HepG2 (cell line): Measurements from ENCODE around the gene MOV10L1. TPM values are rescaled to one million over a fixed set of nuclear protein-coding genes. Genes with fewer than 3 reads are reported as not detected.

Experiments used
- AKAP8 ChIP-seq: sonication (generic); formaldehyde crosslinking; IDR thresholded peaks from 2 replicates; pipeline ENCODE4 v1.5.1; 2020; ENCODE audit warnings: mild to moderate bottlenecking, missing genetic modification reagents
- CTCF ChIP-seq: sonication (generic); formaldehyde crosslinking; IDR thresholded peaks from 2 replicates; pipeline ENCODE4 v1.5.0; 2020; ENCODE audit warnings: mild to moderate bottlenecking, missing genetic modification reagents, moderate library complexity
- ONECUT2 ChIP-seq: sonication (generic); formaldehyde crosslinking; IDR thresholded peaks from 2 replicates; pipeline ENCODE4 v1.4.0; 2020; ENCODE audit warnings: missing genetic modification reagents
- PRDM10 ChIP-seq: sonication (generic); formaldehyde crosslinking; IDR thresholded peaks from 2 replicates; pipeline ENCODE4 v1.4.0; 2020; ENCODE audit warnings: low read depth, missing genetic modification reagents
- RAD21 ChIP-seq: fragments of 450-650 bp; formaldehyde crosslinking; IDR thresholded peaks from 2 replicates; pipeline ENCODE4 v1.5.0; 2020; ENCODE audit warnings: mild to moderate bottlenecking
- STAG1 ChIP-seq: sonication (generic); formaldehyde crosslinking; IDR thresholded peaks from 2 replicates; pipeline ENCODE4 v1.4.0; 2020; ENCODE audit warnings: missing genetic modification reagents
- THAP9 ChIP-seq: sonication (generic); formaldehyde crosslinking; IDR thresholded peaks from 2 replicates; pipeline ENCODE4; 2020; ENCODE audit warnings: missing genetic modification reagents, mild to moderate bottlenecking, borderline replicate concordance
- XRCC5 ChIP-seq: fragments of 200-400 bp; formaldehyde crosslinking; optimal IDR thresholded peaks from 2 replicates; pipeline ENCODE3; 2017; ENCODE audit warnings: mild to moderate bottlenecking, low read length
- ZBTB7A ChIP-seq: sonication (generic); formaldehyde crosslinking; IDR thresholded peaks from 2 replicates; pipeline ENCODE4 v1.8.0; 2022; ENCODE audit warnings: mild to moderate bottlenecking, missing genetic modification reagents
- ZC3H4 ChIP-seq: sonication (generic); formaldehyde crosslinking; IDR thresholded peaks from 2 replicates; pipeline ENCODE4 v1.4.0; 2020; ENCODE audit warnings: missing genetic modification reagents, borderline replicate concordance
- ZNF331 ChIP-seq: sonication (generic); formaldehyde crosslinking; IDR thresholded peaks from 2 replicates; pipeline ENCODE4 v1.4.0; 2020; ENCODE audit warnings: missing genetic modification reagents
- ZNF460 ChIP-seq: sonication (generic); formaldehyde crosslinking; IDR thresholded peaks from 2 replicates; pipeline ENCODE4 v1.5.1; 2020; ENCODE audit warnings: missing genetic modification reagents, mild to moderate bottlenecking, borderline replicate concordance
- ZNF598 ChIP-seq: sonication (generic); formaldehyde crosslinking; IDR thresholded peaks from 2 replicates; pipeline ENCODE4 v1.5.1; 2020; ENCODE audit warnings: mild to moderate bottlenecking, missing genetic modification reagents, borderline replicate concordance
- ZNF672 ChIP-seq: sonication (generic); formaldehyde crosslinking; IDR thresholded peaks from 2 replicates; pipeline ENCODE4 v1.8.1; 2022; ENCODE audit warnings: missing genetic modification reagents
- ZNF768 ChIP-seq: sonication (generic); formaldehyde crosslinking; IDR thresholded peaks from 2 replicates; pipeline ENCODE4 v1.4.0; 2020; ENCODE audit warnings: missing genetic modification reagents
- polyA plus RNA-seq, 8 experiments: library from polyadenylated mRNA; depleted of rRNA in 3 of 8; stranded (reverse) in 7 of 8; unstranded in 1 of 8; fragments of >200 nt; fragmentation: Illumina TruSeq in 4 of 8; extraction: Trizol in 4 of 8; gene quantifications; 2 replicates each; pipeline versions ENCODE4 v1.2.1 to v1.2.3, GENCODE V29; 2011 to 2016; ENCODE audit warnings: low read depth in 4 of 8, missing spikeins in 1 of 8, mixed read lengths in 1 of 8; ENCODE audit not compliant: insufficient read depth in 1 of 8
- total RNA-seq, 5 experiments: library from RNA; depleted of rRNA; stranded (reverse); fragments of >200 nt; fragmentation: Illumina TruSeq; extraction: Trizol; gene quantifications; 2 replicates each; pipeline ENCODE4 v1.2.3, GENCODE V29; 2016; ENCODE audit warnings: low read depth in 1 of 5
- TF ChIP-seq, protein P1 (sequence below): sonication (generic); formaldehyde crosslinking; IDR thresholded peaks from 2 replicates; pipeline ENCODE4 v1.4.0; 2020; ENCODE audit warnings: missing genetic modification reagents, borderline replicate concordance
- TF ChIP-seq, protein P2 (sequence below): sonication (generic); formaldehyde crosslinking; IDR thresholded peaks from 2 replicates; pipeline ENCODE4 v1.4.0; 2020; ENCODE audit warnings: missing genetic modification reagents

Gene MOV10L1
- total and polyA plus RNA-seq, 2 of the 13 experiments (the other 11 are each of a cell fraction or from before 2014, with no cell fraction given): 0.11 to 0.12 TPM

DNA sequence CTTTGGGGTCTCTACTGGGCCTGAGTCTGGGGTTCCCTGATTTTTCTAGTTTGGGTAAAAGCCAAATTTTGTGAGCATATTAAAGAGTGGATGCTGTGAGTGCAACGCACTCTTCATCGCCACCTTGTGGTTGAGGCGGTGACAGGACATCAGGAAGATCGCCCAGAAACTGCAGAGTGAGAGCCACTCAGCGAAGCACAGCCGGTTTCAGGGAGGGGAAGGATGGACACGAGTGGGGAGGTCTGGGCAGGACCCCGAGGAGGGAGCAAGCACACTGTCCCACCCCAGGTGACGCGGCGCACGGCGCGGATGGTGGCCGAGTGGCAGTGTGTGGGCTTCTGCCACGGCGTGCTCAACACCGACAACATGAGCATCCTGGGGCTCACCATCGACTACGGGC lies 120.1 kb downstream of the MOV10L1 start (continued):
- TF ChIP-seq PRDM10: no peak
- TF ChIP-seq ZNF672 (CRISPR knock-in tag): no peak
- TF ChIP-seq ZNF331 (CRISPR knock-in tag): peak; percentile 44; the same call in 1 of the 2 replicates
- no peak for TF ChIP-seq ZNF598 (CRISPR knock-in tag)
- no peak for TF ChIP-seq ZNF460 (CRISPR knock-in tag)
- peak; percentile 15; the same call in 1 of the 2 replicates for TF ChIP-seq AKAP8 (CRISPR knock-in tag)
- peak; percentile 86 for TF ChIP-seq CTCF (CRISPR knock-in tag)
- peak; percentile 75 for TF ChIP-seq RAD21 (CRISPR knock-in tag)
- peak; percentile 71 for TF ChIP-seq STAG1 (CRISPR knock-in tag)
- no peak for TF ChIP-seq ONECUT2
- TF ChIP-seq ZNF768 (CRISPR knock-in tag): peak; percentile 50; the same call in 1 of the 2 replicates
- peak; percentile 40 for TF ChIP-seq XRCC5
- TF ChIP-seq ZC3H4 (CRISPR knock-in tag): no peak
- TF ChIP-seq, protein P1, sequence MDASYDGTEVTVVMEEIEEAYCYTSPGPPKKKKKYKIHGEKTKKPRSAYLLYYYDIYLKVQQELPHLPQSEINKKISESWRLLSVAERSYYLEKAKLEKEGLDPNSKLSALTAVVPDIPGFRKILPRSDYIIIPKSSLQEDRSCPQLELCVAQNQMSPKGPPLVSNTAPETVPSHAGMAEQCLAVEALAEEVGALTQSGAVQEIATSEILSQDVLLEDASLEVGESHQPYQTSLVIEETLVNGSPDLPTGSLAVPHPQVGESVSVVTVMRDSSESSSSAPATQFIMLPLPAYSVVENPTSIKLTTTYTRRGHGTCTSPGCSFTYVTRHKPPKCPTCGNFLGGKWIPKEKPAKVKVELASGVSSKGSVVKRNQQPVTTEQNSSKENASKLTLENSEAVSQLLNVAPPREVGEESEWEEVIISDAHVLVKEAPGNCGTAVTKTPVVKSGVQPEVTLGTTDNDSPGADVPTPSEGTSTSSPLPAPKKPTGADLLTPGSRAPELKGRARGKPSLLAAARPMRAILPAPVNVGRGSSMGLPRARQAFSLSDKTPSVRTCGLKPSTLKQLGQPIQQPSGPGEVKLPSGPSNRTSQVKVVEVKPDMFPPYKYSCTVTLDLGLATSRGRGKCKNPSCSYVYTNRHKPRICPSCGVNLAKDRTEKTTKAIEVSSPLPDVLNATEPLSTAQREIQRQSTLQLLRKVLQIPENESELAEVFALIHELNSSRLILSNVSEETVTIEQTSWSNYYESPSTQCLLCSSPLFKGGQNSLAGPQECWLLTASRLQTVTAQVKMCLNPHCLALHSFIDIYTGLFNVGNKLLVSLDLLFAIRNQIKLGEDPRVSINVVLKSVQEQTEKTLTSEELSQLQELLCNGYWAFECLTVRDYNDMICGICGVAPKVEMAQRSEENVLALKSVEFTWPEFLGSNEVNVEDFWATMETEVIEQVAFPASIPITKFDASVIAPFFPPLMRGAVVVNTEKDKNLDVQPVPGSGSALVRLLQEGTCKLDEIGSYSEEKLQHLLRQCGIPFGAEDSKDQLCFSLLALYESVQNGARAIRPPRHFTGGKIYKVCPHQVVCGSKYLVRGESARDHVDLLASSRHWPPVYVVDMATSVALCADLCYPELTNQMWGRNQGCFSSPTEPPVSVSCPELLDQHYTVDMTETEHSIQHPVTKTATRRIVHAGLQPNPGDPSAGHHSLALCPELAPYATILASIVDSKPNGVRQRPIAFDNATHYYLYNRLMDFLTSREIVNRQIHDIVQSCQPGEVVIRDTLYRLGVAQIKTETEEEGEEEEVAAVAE (CRISPR knock-in tag): peak; percentile 53; the same call in 1 of the 2 replicates
- TF ChIP-seq, protein P2, sequence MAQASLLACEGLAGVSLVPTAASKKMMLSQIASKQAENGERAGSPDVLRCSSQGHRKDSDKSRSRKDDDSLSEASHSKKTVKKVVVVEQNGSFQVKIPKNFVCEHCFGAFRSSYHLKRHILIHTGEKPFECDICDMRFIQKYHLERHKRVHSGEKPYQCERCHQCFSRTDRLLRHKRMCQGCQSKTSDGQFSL (CRISPR knock-in tag): 0 out of 2 replicates have a peak, but pooled peaks have one; percentile 41
- TF ChIP-seq THAP9 (CRISPR knock-in tag): 0 out of 2 replicates have a peak, but pooled peaks have one; percentile 19
- TF ChIP-seq ZBTB7A (CRISPR knock-in tag): no peak
- TF ChIP-seq, all 625 proteins: peak for 15
